GM18867 (cell line): ENCODE data around the gene RICTOR.
"Not testable (repeated sequence)": the region's sequence is repeated elsewhere in the genome, so short reads cannot be mapped to it uniquely, and the experiment has no call there.

Experiments used
- ATAC-seq: cut with Tn5 transposase; IDR thresholded peaks from one replicate; pipeline ENCODE4 v1.9.1; 2021; ENCODE audit warnings: mild to moderate bottlenecking, moderate library complexity; ENCODE audit not compliant: unreplicated experiment

RICTOR gene

GRCh38 chr5:39014561-39014960 lies 59.6 kb downstream of the RICTOR start:
- ATAC-seq: no peak

- no peak for ATAC-seq
Measured at GRCh38 chr5:39013938-39014337, 60.3 kb downstream of the RICTOR start.

- ATAC-seq: not testable (repeated sequence)
Measured at GRCh38 chr5:39010958-39011357, 63.2 kb downstream of the RICTOR start.

GRCh38 chr5:39009981-39010380 lies 64.2 kb downstream of the RICTOR start:
- no peak for ATAC-seq

GRCh38 chr5:39009280-39009679 lies 64.9 kb downstream of the RICTOR start:
- ATAC-seq: no peak

- no peak for ATAC-seq
Measured at GRCh38 chr5:39006650-39007049, 67.5 kb downstream of the RICTOR start.

- ATAC-seq: no peak
Measured at GRCh38 chr5:39005566-39006232, 68.5 kb downstream of the RICTOR start.

GRCh38 chr5:39001683-39002082 lies 72.5 kb downstream of the RICTOR start:
- no peak for ATAC-seq

- no peak for ATAC-seq
Measured at GRCh38 chr5:38999037-38999436, 75.2 kb downstream of the RICTOR start.

- no peak for ATAC-seq
Measured at GRCh38 chr5:38997591-38997990, 76.6 kb downstream of the RICTOR start.

- no peak for ATAC-seq
Measured at GRCh38 chr5:38996123-38996522, 78.1 kb downstream of the RICTOR start.

GRCh38 chr5:38994324-38994927 lies 79.8 kb downstream of the RICTOR start:
- no peak for ATAC-seq

- not testable (repeated sequence) for ATAC-seq
Measured at GRCh38 chr5:38989974-38990719, 84.1 kb downstream of the RICTOR start.

GRCh38 chr5:38985909-38986452 lies 88.2 kb downstream of the RICTOR start:
- ATAC-seq: no peak

GRCh38 chr5:38979535-38979934 lies 94.7 kb downstream of the RICTOR start:
- no peak for ATAC-seq

GRCh38 chr5:38978036-38978435 lies 96.2 kb downstream of the RICTOR start:
- no peak for ATAC-seq

GRCh38 chr5:38968665-38969064 lies 105.5 kb downstream of the RICTOR start:
- no peak for ATAC-seq

GRCh38 chr5:38961691-38962090 lies 112.5 kb downstream of the RICTOR start:
- no peak for ATAC-seq

GRCh38 chr5:38953426-38954012 lies 120.7 kb downstream of the RICTOR start:
- no peak for ATAC-seq

GRCh38 chr5:38948501-38948900 lies 125.7 kb downstream of the RICTOR start:
- ATAC-seq: no peak

GRCh38 chr5:38944282-38944681 lies 129.9 kb downstream of the RICTOR start:
- ATAC-seq: no peak
